GM13976 (cell line): Measurements from ENCODE around the gene VWA1.

Experiments
- DNase-seq: peaks from one replicate; pipeline ENCODE4 v3.0.0; 2012; ENCODE audit warnings: low spot score
- in situ Hi-C: fragments of 300-500 bp; cut with MboI; formaldehyde crosslinking; loops from one replicate; pipeline ENCODE4 v1.12.0; 2022; ENCODE audit warnings: low sequenced_read_pairs, mixed read lengths, inconsistent platforms; ENCODE audit not compliant: unreplicated experiment
- TF ChIP-seq, protein P1 (sequence below): IDR thresholded peaks from 2 replicates; pipeline ENCODE4 v1.5.1; 2012; ENCODE audit warnings: borderline replicate concordance, mild to moderate bottlenecking; ENCODE audit not compliant: insufficient read depth; ENCODE audit errors: extremely low read depth, missing control alignments, control extremely low read depth

The VWA1 gene

GRCh38 chr1:1432951-1433803, 2.3 kb upstream of the VWA1 start:
- in situ Hi-C loops = no loop called here
- TF ChIP-seq, protein P1, sequence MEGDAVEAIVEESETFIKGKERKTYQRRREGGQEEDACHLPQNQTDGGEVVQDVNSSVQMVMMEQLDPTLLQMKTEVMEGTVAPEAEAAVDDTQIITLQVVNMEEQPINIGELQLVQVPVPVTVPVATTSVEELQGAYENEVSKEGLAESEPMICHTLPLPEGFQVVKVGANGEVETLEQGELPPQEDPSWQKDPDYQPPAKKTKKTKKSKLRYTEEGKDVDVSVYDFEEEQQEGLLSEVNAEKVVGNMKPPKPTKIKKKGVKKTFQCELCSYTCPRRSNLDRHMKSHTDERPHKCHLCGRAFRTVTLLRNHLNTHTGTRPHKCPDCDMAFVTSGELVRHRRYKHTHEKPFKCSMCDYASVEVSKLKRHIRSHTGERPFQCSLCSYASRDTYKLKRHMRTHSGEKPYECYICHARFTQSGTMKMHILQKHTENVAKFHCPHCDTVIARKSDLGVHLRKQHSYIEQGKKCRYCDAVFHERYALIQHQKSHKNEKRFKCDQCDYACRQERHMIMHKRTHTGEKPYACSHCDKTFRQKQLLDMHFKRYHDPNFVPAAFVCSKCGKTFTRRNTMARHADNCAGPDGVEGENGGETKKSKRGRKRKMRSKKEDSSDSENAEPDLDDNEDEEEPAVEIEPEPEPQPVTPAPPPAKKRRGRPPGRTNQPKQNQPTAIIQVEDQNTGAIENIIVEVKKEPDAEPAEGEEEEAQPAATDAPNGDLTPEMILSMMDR = no peak
- DNase-seq = peak; percentile 42

- peak; percentile 50 for DNase-seq
- in situ Hi-C loops = no loop called here
- TF ChIP-seq, protein P1 = no peak
Observed at GRCh38 chr1:1433804-1434130, 1.7 kb upstream of the VWA1 start.

DNA sequence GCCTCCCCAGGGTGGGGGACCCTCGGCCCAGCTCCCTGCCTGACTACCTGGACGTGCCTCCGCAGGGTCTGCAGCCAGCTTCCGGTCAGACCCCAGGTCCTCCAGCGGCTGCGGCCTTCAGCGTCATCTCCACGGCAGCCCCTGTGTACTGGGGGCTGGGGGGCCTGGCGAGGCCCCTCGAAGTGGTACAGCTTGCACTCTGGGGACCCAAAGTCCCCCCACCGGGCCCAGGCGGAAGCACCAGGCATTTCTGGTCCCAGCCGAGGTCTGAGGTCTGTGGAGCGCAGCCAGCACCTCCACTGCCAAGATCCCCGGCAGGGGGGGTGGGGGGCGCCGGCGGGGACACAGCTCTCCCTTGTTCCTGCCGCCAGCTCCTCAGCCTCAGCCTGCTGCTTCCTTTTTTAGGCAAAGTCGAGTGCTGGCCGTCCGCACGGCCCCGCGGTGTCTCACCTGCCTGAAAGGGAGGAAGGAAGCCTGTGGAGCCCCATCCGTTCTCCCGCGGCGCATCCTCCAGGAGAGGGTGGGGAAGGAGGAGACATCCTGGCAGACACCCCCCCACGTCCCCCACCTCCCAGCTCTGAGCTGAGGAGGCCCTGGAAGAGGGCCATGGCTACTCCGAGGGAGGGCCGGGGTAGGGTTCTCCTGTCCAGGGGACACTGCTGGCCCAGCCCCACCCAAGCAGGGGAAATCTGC, 1.2 kb upstream of the VWA1 start:
- TF ChIP-seq, protein P1 = no peak
- DNase-seq = peak; percentile 40
- in situ Hi-C loops = no loop called here

DNA sequence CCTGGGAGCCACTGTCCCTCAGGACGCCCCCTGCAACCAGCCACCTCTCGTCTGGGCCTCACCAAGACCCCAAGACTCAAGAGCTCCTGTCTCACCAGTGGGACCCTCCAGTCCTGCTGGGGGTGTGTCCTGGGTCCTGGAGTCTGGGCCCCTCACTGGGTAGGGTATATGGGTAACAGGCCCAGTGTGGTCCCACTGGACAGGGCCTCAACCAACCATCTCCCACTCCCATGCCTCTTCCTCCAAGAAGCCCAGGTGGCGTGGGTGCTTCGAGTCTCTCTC, 725 bp upstream of the VWA1 start:
- TF ChIP-seq, protein P1 = no peak
- in situ Hi-C loops = no loop called here
- peak; percentile 38 for DNase-seq

- DNase-seq = peak; percentile 40
- in situ Hi-C loops = no loop called here
- TF ChIP-seq, protein P1 = no peak
Observed at GRCh38 chr1:1435911-1436629, 580 bp downstream of the VWA1 start.

GRCh38 chr1:1436630-1437032, 1.1 kb downstream of the VWA1 start:
- TF ChIP-seq, protein P1 = no peak
- DNase-seq = peak; percentile 47
- in situ Hi-C loops = no loop called here
